ENCODE results near the gene TMEM59.
"Not testable (repeated sequence)": the region's sequence is repeated elsewhere in the genome, so short reads cannot be mapped to it uniquely, and the experiment has no call there.

The TMEM59 gene

GRCh38 chr1:54012008-54012325, 41.0 kb downstream of the TMEM59 start:
- peaks cover 23 to 29% of the 10 kb centered on the region in 2 donors for H3K27me3 Mint-ChIP-seq
- no peak overlapping the region for H3K27ac Mint-ChIP-seq
- H3K9me3 Mint-ChIP-seq, result no peaks in the 10 kb centered on the region
- no peak overlapping the region for H3K4me3 Mint-ChIP-seq
- no peaks in the 10 kb centered on the region for H3K4me1 Mint-ChIP-seq
- DNase-seq (no peak), ATAC-seq (replicated peaks) (no peak)
- H3K36me3 Mint-ChIP-seq, result no peaks in the 10 kb centered on the region

GRCh38 chr1:54011316-54012007, 41.5 kb downstream of the TMEM59 start:
- no peaks in the 10 kb centered on the region for H3K4me1 Mint-ChIP-seq
- no peaks in the 10 kb centered on the region for H3K9me3 Mint-ChIP-seq
- ATAC-seq (replicated peaks) (no peak), DNase-seq (no peak)
- no peak overlapping the region for H3K4me3 Mint-ChIP-seq
- no peaks in the 10 kb centered on the region for H3K36me3 Mint-ChIP-seq
- H3K27ac Mint-ChIP-seq, result no peak overlapping the region
- H3K27me3 Mint-ChIP-seq, result peaks cover 18 to 29% of the 10 kb centered on the region in 2 donors

GRCh38 chr1:54010415-54011117, 42.4 kb downstream of the TMEM59 start:
- Mint-ChIP-seq H3K36me3 (no peaks in the 10 kb centered on the region), H3K4me3 (no peak overlapping the region), H3K27me3 (peaks cover 18 to 30% of the 10 kb centered on the region in 2 donors), H3K27ac (no peak overlapping the region), H3K4me1 (no peaks in the 10 kb centered on the region), H3K9me3 (no peaks in the 10 kb centered on the region)
- ATAC-seq (replicated peaks), result no peak
- no peak for DNase-seq

- no peak for DNase-seq
- Mint-ChIP-seq H3K27ac (no peak overlapping the region), H3K4me1 (no peaks in the 10 kb centered on the region), H3K27me3 (peaks cover 18 to 33% of the 10 kb centered on the region in 2 donors), H3K4me3 (no peak overlapping the region), H3K9me3 (no peaks in the 10 kb centered on the region), H3K36me3 (no peaks in the 10 kb centered on the region)
- no peak for ATAC-seq (replicated peaks)
Observed at GRCh38 chr1:54009406-54009805, 43.6 kb downstream of the TMEM59 start.

- DNase-seq (no peak), ATAC-seq (replicated peaks) (no peak)
- Mint-ChIP-seq H3K27ac (no peak overlapping the region), H3K27me3 (peaks cover 17 to 33% of the 10 kb centered on the region in 2 donors), H3K4me3 (no peak overlapping the region), H3K9me3 (no peaks in the 10 kb centered on the region), H3K4me1 (no peaks in the 10 kb centered on the region), H3K36me3 (no peaks in the 10 kb centered on the region)
Observed at GRCh38 chr1:54008876-54009275, 44.1 kb downstream of the TMEM59 start.

- no peak for DNase-seq
- H3K9me3 Mint-ChIP-seq, result peaks cover 3 to 4% of the 10 kb centered on the region in 2 donors
- H3K4me3 Mint-ChIP-seq, result no peak overlapping the region
- ATAC-seq (replicated peaks), result no peak
- H3K27ac Mint-ChIP-seq, result no peak overlapping the region
- H3K27me3 Mint-ChIP-seq, result peaks cover 7 to 32% of the 10 kb centered on the region in 2 donors
- H3K36me3 Mint-ChIP-seq, result no peaks in the 10 kb centered on the region
- H3K4me1 Mint-ChIP-seq, result no peaks in the 10 kb centered on the region
Observed at GRCh38 chr1:54007613-54008012, 45.4 kb downstream of the TMEM59 start.

- Mint-ChIP-seq H3K27me3 (peaks cover 7 to 31% of the 10 kb centered on the region in 2 donors), H3K36me3 (no peaks in the 10 kb centered on the region), H3K4me3 (no peak overlapping the region), H3K9me3 (peaks cover 3 to 5% of the 10 kb centered on the region in 2 donors), H3K4me1 (no peaks in the 10 kb centered on the region), H3K27ac (no peak overlapping the region)
- DNase-seq, result no peak
- ATAC-seq (replicated peaks), result no peak
Observed at GRCh38 chr1:54006508-54006907, 46.5 kb downstream of the TMEM59 start.

- peaks cover 3 to 5% of the 10 kb centered on the region in 2 donors for H3K9me3 Mint-ChIP-seq
- DNase-seq, result no peak
- peaks cover 7 to 17% of the 10 kb centered on the region in 2 donors for H3K27me3 Mint-ChIP-seq
- no peak for ATAC-seq (replicated peaks)
- no peaks in the 10 kb centered on the region for H3K4me1 Mint-ChIP-seq
- H3K36me3 Mint-ChIP-seq, result no peaks in the 10 kb centered on the region
- no peak overlapping the region for H3K27ac Mint-ChIP-seq
- no peak overlapping the region for H3K4me3 Mint-ChIP-seq
Observed at GRCh38 chr1:54004481-54005049, 48.4 kb downstream of the TMEM59 start.

- not testable (repeated sequence) for H3K4me1 Mint-ChIP-seq; H3K27ac Mint-ChIP-seq; H3K9me3 Mint-ChIP-seq; H3K36me3 Mint-ChIP-seq; H3K4me3 Mint-ChIP-seq; DNase-seq; ATAC-seq (replicated peaks)
- H3K27me3 Mint-ChIP-seq, result peaks cover 7 to 14% of the 10 kb centered on the region in 2 donors
Observed at GRCh38 chr1:54003750-54004480, 49.1 kb downstream of the TMEM59 start.

- peaks cover 3 to 5% of the 10 kb centered on the region in 2 donors for H3K9me3 Mint-ChIP-seq
- no peaks in the 10 kb centered on the region for H3K36me3 Mint-ChIP-seq
- no peak for ATAC-seq (replicated peaks)
- H3K4me1 Mint-ChIP-seq, result no peaks in the 10 kb centered on the region
- DNase-seq, result no peak
- H3K27me3 Mint-ChIP-seq, result peaks cover 1 to 14% of the 10 kb centered on the region in 2 donors
- no peak overlapping the region for H3K27ac Mint-ChIP-seq
- no peak overlapping the region for H3K4me3 Mint-ChIP-seq
Observed at GRCh38 chr1:54003249-54003646, 49.8 kb downstream of the TMEM59 start.

GRCh38 chr1:54002544-54003248, 50.3 kb downstream of the TMEM59 start:
- H3K27me3 Mint-ChIP-seq, result peaks cover 0 to 14% of the 10 kb centered on the region in 2 donors
- no peak overlapping the region for H3K4me3 Mint-ChIP-seq
- H3K36me3 Mint-ChIP-seq, result no peaks in the 10 kb centered on the region
- ATAC-seq (replicated peaks) (no peak), DNase-seq (no peak)
- no peaks in the 10 kb centered on the region for H3K4me1 Mint-ChIP-seq
- peaks cover 3 to 5% of the 10 kb centered on the region in 2 donors for H3K9me3 Mint-ChIP-seq
- no peak overlapping the region for H3K27ac Mint-ChIP-seq

- Mint-ChIP-seq H3K9me3 (peaks cover 3 to 5% of the 10 kb centered on the region in 2 donors), H3K27me3 (peaks cover 0 to 14% of the 10 kb centered on the region in 2 donors), H3K27ac (no peak overlapping the region), H3K4me1 (no peaks in the 10 kb centered on the region), H3K4me3 (no peak overlapping the region), H3K36me3 (no peaks in the 10 kb centered on the region)
- DNase-seq (no peak), ATAC-seq (replicated peaks) (no peak)
Observed at GRCh38 chr1:54001591-54001990, 51.4 kb downstream of the TMEM59 start.

- Mint-ChIP-seq H3K4me1 (no peaks in the 10 kb centered on the region), H3K4me3 (no peak overlapping the region), H3K9me3 (peaks cover 3 to 5% of the 10 kb centered on the region in 2 donors), H3K27me3 (peaks cover 0 to 7% of the 10 kb centered on the region in 2 donors), H3K27ac (no peak overlapping the region), H3K36me3 (no peaks in the 10 kb centered on the region)
- ATAC-seq (replicated peaks) (no peak), DNase-seq (no peak)
Observed at GRCh38 chr1:53999920-54000319, 53.1 kb downstream of the TMEM59 start.

- no peaks in the 10 kb centered on the region for H3K36me3 Mint-ChIP-seq
- H3K4me3 Mint-ChIP-seq, result no peak overlapping the region
- H3K27ac Mint-ChIP-seq, result no peak overlapping the region
- H3K9me3 Mint-ChIP-seq, result peaks cover 3 to 5% of the 10 kb centered on the region in 2 donors
- DNase-seq (no peak), ATAC-seq (replicated peaks) (no peak)
- H3K4me1 Mint-ChIP-seq, result no peaks in the 10 kb centered on the region
- H3K27me3 Mint-ChIP-seq, result peaks cover 0 to 7% of the 10 kb centered on the region in 2 donors
Observed at GRCh38 chr1:53998223-53998622, 54.8 kb downstream of the TMEM59 start.
